HL-60 (cell line): Measurements from ENCODE around the gene NFIL3.

Experiments
- POLR2AphosphoS5 ChIP-seq: IDR thresholded peaks from 2 replicates; pipeline ENCODE4 v1.6.1; 2012; ENCODE audit warnings: low read depth
- SPI1 ChIP-seq: IDR thresholded peaks from 2 replicates; pipeline ENCODE4 v1.6.1; 2012; ENCODE audit warnings: low read depth, mild to moderate bottlenecking, borderline replicate concordance
- TF ChIP-seq, protein P1 (sequence below): IDR thresholded peaks from one replicate; pipeline ENCODE4 v1.5.1; 2011; ENCODE audit warnings: low read length, control low read depth, inconsistent platforms; ENCODE audit not compliant: insufficient read depth
- TF ChIP-seq, protein P2 (sequence below): IDR thresholded peaks from 2 replicates; pipeline ENCODE4 v1.6.1; 2012; ENCODE audit warnings: low read depth; ENCODE audit not compliant: insufficient replicate concordance

DNA sequence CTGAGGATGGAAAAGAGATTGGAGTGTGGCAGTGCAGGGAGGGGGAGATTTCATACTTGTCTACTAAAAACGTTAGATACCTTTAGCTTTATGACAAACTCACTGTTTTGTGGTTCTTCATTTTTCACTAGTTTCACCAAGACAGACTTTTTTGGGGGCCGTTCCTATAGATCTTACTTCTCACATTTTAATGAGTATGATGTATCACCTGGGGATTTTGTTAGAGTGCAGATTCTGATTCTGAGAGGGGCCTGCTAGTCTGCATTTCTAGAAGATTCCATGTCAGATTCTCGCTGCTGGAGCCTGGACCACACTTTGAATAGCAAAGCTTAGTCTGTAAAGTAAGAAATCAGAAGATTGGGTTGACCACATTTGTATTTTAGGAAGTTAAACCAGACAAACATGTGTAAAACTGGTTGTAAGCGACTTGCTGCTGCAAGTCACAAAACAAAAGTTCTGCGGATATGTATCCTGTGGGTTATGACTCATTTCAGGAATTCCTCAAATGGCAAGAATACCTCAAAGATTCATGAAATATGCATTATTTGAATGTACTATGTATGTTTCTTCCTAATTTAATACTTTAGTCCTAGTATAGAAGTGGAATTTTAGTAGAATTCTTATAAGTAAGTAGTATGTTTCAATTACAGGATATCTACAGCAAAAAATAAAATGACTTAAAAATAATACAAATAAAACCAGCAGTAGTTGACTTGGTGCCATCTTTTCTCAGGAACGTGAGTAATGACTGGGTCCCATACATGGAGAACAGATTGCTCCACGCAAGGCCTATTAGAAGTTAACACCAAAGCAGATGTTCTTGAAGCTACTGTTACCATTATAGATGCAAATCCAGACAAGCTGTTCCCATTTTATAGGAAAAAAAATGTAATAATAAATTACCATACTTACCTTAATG lies 27.8 kb downstream of the NFIL3 start:
- TF ChIP-seq, protein P1, sequence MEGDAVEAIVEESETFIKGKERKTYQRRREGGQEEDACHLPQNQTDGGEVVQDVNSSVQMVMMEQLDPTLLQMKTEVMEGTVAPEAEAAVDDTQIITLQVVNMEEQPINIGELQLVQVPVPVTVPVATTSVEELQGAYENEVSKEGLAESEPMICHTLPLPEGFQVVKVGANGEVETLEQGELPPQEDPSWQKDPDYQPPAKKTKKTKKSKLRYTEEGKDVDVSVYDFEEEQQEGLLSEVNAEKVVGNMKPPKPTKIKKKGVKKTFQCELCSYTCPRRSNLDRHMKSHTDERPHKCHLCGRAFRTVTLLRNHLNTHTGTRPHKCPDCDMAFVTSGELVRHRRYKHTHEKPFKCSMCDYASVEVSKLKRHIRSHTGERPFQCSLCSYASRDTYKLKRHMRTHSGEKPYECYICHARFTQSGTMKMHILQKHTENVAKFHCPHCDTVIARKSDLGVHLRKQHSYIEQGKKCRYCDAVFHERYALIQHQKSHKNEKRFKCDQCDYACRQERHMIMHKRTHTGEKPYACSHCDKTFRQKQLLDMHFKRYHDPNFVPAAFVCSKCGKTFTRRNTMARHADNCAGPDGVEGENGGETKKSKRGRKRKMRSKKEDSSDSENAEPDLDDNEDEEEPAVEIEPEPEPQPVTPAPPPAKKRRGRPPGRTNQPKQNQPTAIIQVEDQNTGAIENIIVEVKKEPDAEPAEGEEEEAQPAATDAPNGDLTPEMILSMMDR = no peak
- TF ChIP-seq, protein P2, sequence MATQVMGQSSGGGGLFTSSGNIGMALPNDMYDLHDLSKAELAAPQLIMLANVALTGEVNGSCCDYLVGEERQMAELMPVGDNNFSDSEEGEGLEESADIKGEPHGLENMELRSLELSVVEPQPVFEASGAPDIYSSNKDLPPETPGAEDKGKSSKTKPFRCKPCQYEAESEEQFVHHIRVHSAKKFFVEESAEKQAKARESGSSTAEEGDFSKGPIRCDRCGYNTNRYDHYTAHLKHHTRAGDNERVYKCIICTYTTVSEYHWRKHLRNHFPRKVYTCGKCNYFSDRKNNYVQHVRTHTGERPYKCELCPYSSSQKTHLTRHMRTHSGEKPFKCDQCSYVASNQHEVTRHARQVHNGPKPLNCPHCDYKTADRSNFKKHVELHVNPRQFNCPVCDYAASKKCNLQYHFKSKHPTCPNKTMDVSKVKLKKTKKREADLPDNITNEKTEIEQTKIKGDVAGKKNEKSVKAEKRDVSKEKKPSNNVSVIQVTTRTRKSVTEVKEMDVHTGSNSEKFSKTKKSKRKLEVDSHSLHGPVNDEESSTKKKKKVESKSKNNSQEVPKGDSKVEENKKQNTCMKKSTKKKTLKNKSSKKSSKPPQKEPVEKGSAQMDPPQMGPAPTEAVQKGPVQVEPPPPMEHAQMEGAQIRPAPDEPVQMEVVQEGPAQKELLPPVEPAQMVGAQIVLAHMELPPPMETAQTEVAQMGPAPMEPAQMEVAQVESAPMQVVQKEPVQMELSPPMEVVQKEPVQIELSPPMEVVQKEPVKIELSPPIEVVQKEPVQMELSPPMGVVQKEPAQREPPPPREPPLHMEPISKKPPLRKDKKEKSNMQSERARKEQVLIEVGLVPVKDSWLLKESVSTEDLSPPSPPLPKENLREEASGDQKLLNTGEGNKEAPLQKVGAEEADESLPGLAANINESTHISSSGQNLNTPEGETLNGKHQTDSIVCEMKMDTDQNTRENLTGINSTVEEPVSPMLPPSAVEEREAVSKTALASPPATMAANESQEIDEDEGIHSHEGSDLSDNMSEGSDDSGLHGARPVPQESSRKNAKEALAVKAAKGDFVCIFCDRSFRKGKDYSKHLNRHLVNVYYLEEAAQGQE = no peak
- no peak; the same call in 1 of the 2 replicates for TF ChIP-seq POLR2AphosphoS5
- no peak for TF ChIP-seq SPI1
